ENCODE data around the gene GMDS. TPM values are rescaled to one million over a fixed set of nuclear protein-coding genes. Genes with fewer than 3 reads are reported as not detected.

The GMDS gene
- total RNA-seq, 1 experiment from 2014 or later, result 35.0 TPM

DNA sequence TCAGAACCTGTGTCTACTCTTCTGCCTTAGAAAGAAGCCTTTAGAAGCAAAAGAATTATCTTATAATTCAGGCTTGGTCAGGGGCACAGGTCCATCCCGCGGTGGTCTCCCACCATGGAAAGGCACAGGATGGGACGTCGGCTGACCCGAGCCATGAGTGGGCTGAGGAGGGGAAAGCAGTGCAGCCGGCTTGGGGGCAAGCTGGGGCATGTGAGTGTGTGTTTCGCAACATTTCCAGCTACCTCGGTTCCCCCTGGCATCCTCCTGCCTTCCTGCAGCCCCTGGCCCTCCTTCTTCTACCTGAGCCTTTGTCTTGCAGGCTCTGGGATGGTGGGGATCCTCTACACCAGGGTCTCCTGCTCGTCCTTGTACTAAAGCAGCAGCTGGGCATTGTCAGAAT, 664.8 kb downstream of the GMDS start (continued):
- TF ChIP-seq CBFB (CRISPR knock-in tag; IDR thresholded peaks at IDR 0.05; ENCODE audit: low read depth) (no peak), NR2C2 (CRISPR knock-in tag; IDR thresholded peaks at IDR 0.05) (no peak), SP1 (CRISPR knock-in tag; conservative IDR thresholded peaks at IDR 0.05) (no peak)
- TF ChIP-seq, protein P1, sequence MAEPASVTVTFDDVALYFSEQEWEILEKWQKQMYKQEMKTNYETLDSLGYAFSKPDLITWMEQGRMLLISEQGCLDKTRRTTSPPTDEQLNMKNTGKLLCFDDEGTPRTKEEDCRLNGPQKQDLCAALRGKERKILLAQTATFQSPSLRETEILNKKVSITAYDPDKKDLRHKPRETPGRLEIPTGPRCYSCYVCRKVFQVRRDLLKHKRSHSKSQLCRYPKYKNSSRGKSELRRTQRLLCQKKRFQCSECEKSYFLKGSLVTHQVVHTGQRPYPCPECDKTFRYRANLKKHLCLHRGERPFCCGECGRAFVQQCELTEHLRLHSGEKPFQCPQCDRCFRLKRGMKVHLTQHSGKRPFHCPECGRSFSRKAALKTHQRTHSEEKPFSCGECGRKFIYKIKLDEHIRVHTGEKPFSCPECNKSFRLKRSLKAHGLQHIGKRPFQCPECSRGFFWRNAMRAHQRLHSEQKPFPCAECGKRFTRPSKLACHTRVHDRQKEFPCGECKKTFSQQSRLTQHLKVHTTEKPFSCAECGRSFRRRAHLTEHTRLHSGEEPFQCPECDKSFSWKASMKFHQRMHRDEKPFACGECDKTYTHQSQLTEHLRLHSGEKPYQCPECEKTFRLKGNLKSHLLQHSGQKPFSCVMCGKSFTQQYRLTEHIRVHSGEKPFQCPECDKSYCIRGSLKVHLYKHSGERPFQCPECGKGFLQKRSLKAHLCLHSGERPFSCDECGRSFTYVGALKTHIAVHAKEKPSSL (CRISPR knock-in tag; conservative IDR thresholded peaks at IDR 0.05), result no peak
- TF ChIP-seq, protein P2, sequence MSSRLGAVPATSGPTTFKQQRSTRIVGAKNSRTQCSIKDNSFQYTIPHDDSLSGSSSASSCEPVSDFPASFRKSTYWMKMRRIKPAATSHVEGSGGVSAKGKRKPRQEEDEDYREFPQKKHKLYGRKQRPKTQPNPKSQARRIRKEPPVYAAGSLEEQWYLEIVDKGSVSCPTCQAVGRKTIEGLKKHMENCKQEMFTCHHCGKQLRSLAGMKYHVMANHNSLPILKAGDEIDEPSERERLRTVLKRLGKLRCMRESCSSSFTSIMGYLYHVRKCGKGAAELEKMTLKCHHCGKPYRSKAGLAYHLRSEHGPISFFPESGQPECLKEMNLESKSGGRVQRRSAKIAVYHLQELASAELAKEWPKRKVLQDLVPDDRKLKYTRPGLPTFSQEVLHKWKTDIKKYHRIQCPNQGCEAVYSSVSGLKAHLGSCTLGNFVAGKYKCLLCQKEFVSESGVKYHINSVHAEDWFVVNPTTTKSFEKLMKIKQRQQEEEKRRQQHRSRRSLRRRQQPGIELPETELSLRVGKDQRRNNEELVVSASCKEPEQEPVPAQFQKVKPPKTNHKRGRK (CRISPR knock-in tag; IDR thresholded peaks at IDR 0.05; ENCODE audit: borderline replicate concordance), result no peak

DNA sequence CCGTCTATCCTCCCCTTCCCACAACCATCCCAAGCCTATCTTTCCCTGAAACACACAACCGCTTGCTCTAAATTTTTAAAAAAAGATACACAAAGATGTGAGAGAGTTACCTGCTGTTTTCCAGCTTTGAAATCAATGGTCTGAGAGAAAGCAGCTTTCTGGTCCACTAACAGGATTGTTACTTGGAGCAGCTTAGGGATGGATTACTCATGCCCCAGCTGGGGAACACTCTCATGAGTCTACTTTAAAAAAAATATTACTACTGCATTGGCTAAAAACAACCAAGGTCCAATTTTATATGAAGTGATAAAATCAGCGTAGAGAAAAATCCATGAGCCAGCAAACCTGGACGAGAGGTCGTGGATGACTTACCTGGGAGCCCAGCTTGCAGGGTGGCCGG, 665.3 kb downstream of the GMDS start:
- no peak overlapping the region for H3K27ac Mint-ChIP-seq
- CTCF ChIA-PET, result interaction anchor here (1.2 to 1.9 kb wide), 3 partner anchors 16 to 56 kb away, joined by 3 to 7 read pairs (median 4); no protein-coding TSS in a partner anchor
- H3K9me3 Mint-ChIP-seq, result 0 out of 2 replicates have a peak, but pooled peaks cover 4% of the 10 kb centered on the region
- H3K4me1 Mint-ChIP-seq, result peaks cover 14% of the 10 kb centered on the region
- H3K36me3 Mint-ChIP-seq, result no peaks in the 10 kb centered on the region
- DNase-seq (ENCODE audit: low spot score) (no peak), ATAC-seq (no peak)
- TF ChIP-seq FOXP1 (CRISPR knock-in tag; IDR thresholded peaks at IDR 0.05; ENCODE audit: borderline replicate concordance) (no peak), OVOL2 (CRISPR knock-in tag; IDR thresholded peaks at IDR 0.05; ENCODE audit: borderline replicate concordance) (no peak), CREB1 (CRISPR knock-in tag; IDR thresholded peaks at IDR 0.05) (no peak), NFYB (CRISPR knock-in tag; conservative IDR thresholded peaks at IDR 0.05; ENCODE audit: low read depth) (no peak), SOX15 (CRISPR knock-in tag; IDR thresholded peaks at IDR 0.05) (no peak), NR3C1 (CRISPR knock-in tag; conservative IDR thresholded peaks at IDR 0.05; ENCODE audit: low read depth) (no peak), TEAD1 (CRISPR knock-in tag; IDR thresholded peaks at IDR 0.05) (no peak), SMAD4 (CRISPR knock-in tag; IDR thresholded peaks at IDR 0.05) (no peak), ZNF219 (CRISPR knock-in tag; IDR thresholded peaks at IDR 0.05; ENCODE audit: borderline replicate concordance) (no peak), ZNF138 (CRISPR knock-in tag; conservative IDR thresholded peaks at IDR 0.05) (no peak)
- TF ChIP-seq, protein P3, sequence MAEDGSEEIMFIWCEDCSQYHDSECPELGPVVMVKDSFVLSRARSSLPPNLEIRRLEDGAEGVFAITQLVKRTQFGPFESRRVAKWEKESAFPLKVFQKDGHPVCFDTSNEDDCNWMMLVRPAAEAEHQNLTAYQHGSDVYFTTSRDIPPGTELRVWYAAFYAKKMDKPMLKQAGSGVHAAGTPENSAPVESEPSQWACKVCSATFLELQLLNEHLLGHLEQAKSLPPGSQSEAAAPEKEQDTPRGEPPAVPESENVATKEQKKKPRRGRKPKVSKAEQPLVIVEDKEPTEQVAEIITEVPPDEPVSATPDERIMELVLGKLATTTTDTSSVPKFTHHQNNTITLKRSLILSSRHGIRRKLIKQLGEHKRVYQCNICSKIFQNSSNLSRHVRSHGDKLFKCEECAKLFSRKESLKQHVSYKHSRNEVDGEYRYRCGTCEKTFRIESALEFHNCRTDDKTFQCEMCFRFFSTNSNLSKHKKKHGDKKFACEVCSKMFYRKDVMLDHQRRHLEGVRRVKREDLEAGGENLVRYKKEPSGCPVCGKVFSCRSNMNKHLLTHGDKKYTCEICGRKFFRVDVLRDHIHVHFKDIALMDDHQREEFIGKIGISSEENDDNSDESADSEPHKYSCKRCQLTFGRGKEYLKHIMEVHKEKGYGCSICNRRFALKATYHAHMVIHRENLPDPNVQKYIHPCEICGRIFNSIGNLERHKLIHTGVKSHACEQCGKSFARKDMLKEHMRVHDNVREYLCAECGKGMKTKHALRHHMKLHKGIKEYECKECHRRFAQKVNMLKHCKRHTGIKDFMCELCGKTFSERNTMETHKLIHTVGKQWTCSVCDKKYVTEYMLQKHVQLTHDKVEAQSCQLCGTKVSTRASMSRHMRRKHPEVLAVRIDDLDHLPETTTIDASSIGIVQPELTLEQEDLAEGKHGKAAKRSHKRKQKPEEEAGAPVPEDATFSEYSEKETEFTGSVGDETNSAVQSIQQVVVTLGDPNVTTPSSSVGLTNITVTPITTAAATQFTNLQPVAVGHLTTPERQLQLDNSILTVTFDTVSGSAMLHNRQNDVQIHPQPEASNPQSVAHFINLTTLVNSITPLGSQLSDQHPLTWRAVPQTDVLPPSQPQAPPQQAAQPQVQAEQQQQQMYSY (CRISPR knock-in tag; IDR thresholded peaks at IDR 0.05), result no peak
- TF ChIP-seq, protein P4, sequence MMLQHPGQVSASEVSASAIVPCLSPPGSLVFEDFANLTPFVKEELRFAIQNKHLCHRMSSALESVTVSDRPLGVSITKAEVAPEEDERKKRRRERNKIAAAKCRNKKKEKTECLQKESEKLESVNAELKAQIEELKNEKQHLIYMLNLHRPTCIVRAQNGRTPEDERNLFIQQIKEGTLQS (CRISPR knock-in tag; conservative IDR thresholded peaks at IDR 0.05), result no peak
- TF ChIP-seq, protein P5, sequence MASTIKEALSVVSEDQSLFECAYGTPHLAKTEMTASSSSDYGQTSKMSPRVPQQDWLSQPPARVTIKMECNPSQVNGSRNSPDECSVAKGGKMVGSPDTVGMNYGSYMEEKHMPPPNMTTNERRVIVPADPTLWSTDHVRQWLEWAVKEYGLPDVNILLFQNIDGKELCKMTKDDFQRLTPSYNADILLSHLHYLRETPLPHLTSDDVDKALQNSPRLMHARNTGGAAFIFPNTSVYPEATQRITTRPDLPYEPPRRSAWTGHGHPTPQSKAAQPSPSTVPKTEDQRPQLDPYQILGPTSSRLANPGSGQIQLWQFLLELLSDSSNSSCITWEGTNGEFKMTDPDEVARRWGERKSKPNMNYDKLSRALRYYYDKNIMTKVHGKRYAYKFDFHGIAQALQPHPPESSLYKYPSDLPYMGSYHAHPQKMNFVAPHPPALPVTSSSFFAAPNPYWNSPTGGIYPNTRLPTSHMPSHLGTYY (CRISPR knock-in tag; IDR thresholded peaks at IDR 0.05), result no peak
- TF ChIP-seq, protein P6, sequence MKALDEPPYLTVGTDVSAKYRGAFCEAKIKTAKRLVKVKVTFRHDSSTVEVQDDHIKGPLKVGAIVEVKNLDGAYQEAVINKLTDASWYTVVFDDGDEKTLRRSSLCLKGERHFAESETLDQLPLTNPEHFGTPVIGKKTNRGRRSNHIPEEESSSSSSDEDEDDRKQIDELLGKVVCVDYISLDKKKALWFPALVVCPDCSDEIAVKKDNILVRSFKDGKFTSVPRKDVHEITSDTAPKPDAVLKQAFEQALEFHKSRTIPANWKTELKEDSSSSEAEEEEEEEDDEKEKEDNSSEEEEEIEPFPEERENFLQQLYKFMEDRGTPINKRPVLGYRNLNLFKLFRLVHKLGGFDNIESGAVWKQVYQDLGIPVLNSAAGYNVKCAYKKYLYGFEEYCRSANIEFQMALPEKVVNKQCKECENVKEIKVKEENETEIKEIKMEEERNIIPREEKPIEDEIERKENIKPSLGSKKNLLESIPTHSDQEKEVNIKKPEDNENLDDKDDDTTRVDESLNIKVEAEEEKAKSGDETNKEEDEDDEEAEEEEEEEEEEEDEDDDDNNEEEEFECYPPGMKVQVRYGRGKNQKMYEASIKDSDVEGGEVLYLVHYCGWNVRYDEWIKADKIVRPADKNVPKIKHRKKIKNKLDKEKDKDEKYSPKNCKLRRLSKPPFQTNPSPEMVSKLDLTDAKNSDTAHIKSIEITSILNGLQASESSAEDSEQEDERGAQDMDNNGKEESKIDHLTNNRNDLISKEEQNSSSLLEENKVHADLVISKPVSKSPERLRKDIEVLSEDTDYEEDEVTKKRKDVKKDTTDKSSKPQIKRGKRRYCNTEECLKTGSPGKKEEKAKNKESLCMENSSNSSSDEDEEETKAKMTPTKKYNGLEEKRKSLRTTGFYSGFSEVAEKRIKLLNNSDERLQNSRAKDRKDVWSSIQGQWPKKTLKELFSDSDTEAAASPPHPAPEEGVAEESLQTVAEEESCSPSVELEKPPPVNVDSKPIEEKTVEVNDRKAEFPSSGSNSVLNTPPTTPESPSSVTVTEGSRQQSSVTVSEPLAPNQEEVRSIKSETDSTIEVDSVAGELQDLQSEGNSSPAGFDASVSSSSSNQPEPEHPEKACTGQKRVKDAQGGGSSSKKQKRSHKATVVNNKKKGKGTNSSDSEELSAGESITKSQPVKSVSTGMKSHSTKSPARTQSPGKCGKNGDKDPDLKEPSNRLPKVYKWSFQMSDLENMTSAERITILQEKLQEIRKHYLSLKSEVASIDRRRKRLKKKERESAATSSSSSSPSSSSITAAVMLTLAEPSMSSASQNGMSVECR (CRISPR knock-in tag; IDR thresholded peaks at IDR 0.05; ENCODE audit: borderline replicate concordance), result no peak
- TF ChIP-seq, protein P2 (CRISPR knock-in tag; IDR thresholded peaks at IDR 0.05; ENCODE audit: borderline replicate concordance), result no peak
- H3K27me3 Mint-ChIP-seq (ENCODE audit: low read depth), result no peaks in the 10 kb centered on the region; the same call in 1 of the 2 replicates
- POLR2A ChIA-PET, result interaction anchor here (0.5 to 0.6 kb wide), 2 partner anchors 12 to 98 kb away, joined by 3 read pairs; no protein-coding TSS in a partner anchor
- no peak overlapping the region for H3K4me3 Mint-ChIP-seq

Measured in WTC11 (cell line).